Measurements from ENCODE around the gene MTERF1.
"Not testable (repeated sequence)": the region's sequence is repeated elsewhere in the genome, so short reads cannot be mapped to it uniquely, and the experiment has no call there.

Gene MTERF1

DNA sequence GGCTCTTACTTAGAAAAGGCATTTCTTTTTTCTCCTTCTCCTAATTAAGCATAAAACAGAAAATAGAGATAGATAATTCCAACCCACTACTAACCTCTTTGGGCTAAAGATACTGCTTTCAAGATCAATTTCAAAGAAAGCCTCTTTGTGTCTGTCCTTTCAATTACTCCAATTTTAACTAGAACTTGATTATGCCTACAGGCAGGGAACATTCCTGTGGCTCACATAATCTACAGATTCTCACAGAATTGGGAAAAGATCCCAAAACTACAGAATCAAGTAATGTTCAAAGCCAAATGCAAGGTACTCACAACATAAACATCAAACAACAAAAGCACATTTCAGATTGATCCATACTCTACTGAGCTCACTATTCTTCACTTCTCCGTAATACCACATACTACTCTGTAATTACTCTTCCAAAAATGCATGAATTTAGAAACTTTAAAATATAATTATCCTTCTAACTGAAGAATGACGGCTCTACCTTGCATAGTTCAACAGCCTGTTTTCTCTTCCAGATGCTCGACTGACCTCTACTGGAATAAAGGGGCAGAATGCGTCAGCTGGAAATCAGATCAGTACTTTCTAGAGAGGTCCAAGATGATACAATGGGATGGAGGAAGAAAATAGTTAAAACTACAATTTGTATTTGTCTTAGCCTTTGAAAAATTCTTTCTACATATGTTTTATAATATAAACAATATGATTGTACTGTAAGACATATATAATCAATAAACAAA is 3.9 kb downstream of the MTERF1 start:
- TF ChIP-seq, protein P1, sequence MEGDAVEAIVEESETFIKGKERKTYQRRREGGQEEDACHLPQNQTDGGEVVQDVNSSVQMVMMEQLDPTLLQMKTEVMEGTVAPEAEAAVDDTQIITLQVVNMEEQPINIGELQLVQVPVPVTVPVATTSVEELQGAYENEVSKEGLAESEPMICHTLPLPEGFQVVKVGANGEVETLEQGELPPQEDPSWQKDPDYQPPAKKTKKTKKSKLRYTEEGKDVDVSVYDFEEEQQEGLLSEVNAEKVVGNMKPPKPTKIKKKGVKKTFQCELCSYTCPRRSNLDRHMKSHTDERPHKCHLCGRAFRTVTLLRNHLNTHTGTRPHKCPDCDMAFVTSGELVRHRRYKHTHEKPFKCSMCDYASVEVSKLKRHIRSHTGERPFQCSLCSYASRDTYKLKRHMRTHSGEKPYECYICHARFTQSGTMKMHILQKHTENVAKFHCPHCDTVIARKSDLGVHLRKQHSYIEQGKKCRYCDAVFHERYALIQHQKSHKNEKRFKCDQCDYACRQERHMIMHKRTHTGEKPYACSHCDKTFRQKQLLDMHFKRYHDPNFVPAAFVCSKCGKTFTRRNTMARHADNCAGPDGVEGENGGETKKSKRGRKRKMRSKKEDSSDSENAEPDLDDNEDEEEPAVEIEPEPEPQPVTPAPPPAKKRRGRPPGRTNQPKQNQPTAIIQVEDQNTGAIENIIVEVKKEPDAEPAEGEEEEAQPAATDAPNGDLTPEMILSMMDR (IDR thresholded peaks at IDR 0.05; ENCODE audit: low read depth, low read length), result peak; percentile 65
- no peak for DNase-seq (ENCODE audit: extremely low read depth, low read depth)

DNA sequence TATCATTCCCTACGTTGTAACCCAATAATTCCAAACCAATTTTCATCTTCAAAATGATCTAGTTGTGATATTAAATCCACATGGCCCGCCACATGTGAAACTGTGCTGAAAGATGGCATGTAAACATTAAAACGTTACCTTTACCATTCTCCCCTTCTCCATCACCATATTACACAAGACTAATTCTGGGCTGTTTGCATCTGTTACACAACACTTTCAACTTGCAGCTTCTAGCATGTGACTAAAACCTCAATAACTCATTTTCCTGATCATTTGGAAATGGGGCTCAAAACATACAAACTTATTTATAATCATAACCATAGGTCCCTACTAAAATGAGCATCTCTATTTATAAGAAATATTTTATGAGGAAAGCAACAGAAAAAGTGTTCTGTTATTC is 4.7 kb downstream of the MTERF1 start:
- TF ChIP-seq, protein P1 (IDR thresholded peaks at IDR 0.05; ENCODE audit: low read depth, low read length), result no peak
- DNase-seq (ENCODE audit: extremely low read depth, low read depth), result no peak

DNA sequence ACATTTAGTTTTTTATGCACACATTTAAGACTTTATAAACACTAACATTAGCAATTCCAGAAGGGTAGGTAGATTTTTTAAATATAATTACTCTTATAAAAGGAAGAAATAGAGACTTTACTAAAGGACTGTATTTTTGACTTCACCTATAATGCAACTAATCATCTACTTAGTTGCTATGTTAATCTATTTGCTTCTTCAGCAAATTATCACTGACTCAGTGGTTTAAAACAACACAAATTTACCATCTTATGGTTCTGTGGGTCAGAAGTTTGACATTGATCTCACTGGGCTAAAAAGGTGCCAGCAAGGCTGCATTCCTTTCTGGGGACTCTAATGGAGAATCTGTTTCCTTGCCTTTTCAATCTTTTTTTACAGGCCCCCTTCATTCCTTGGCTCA is 7.6 kb downstream of the MTERF1 start:
- no peak for DNase-seq (ENCODE audit: extremely low read depth, low read depth)
- TF ChIP-seq, protein P1 (IDR thresholded peaks at IDR 0.05; ENCODE audit: low read depth, low read length), result no peak

DNA sequence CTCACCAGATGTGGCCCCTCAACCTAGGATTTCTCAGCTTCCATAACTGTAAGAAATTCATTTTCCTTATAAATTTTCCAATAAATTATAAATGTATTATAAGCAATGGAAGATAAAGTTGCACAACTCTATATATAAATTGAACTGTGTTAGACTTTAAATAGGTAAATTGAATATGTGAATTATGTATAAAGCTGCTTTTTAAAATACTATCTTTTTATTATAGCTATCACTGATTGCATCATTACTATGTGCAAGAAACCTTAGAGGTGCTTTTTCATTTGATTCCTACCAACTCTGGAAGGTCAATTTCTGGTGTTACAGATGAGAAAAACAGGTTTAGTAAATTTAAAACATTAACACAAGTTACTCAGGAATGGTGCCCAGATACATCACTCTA is 8.4 kb downstream of the MTERF1 start:
- TF ChIP-seq, protein P1 (IDR thresholded peaks at IDR 0.05; ENCODE audit: low read depth, low read length), result no peak
- no peak for DNase-seq (ENCODE audit: extremely low read depth, low read depth)

DNA sequence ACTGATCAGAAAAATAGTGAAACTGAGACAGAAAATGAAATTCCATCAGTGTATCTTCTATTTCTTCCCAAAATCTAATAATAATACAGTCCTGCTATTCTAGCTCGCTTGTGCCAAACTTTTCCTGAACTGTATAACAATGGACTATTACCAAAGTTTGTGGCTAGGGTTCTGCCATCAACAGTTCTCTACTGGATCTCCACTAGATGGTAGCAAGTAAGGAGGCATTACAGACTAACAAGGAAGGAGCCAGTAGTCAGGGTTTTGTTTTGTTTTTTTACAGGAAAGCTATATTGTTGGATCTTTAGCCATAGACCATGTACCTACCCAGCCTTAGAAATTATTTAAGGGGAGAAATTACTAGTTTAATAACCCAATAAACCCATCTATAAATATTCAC is 10.8 kb downstream of the MTERF1 start:
- DNase-seq (ENCODE audit: extremely low read depth, low read depth), result no peak
- TF ChIP-seq, protein P1 (IDR thresholded peaks at IDR 0.05; ENCODE audit: low read depth, low read length), result no peak

DNA sequence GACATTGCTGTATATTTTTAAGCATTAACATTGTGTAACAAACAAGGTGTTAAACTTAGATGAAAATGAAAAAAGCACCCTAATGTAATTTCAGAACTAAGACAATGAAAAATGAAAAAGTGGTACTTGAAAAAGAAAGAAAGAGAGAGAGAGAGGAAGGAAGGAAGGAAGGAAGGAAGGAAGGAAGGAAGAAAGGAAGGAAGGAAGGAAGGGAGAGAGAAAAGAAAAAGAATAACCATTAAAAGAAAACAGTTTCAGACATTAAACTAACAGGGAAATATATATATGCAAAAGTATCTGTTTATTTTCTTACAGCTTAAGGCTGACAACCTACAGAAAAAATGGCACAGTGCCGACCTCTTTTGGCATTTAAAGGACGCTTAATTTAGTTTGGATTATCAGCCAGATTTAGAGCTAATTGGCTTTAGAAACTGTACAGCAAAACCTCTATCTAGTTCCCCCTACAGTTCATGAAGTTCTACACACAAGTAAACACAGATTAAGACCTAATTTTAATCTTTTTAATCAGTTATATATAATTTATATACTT is 13.8 kb downstream of the MTERF1 start:
- TF ChIP-seq, protein P1 (IDR thresholded peaks at IDR 0.05; ENCODE audit: low read depth, low read length), result no peak
- no peak for DNase-seq (ENCODE audit: extremely low read depth, low read depth)

DNA sequence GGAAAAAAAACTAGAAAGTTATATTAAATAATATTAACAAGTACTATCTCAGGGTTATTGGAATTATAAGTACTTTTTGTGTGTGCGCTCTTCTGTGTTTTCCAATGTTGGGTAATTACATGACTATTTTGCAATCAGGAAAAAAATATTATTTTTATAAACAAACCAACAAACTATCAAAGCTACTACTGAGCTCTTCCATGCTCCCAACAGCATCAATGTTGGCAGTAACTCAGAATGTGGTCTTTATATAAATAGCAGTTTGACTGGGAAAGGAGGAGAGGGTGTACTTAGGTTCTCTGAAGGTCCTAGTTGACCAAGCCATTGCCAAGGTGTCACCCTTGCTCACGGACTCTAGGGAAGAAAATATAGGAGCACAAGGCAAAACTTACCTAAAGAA is 15.0 kb downstream of the MTERF1 start:
- TF ChIP-seq, protein P1 (IDR thresholded peaks at IDR 0.05; ENCODE audit: low read depth, low read length), result no peak
- no peak for DNase-seq (ENCODE audit: extremely low read depth, low read depth)

DNA sequence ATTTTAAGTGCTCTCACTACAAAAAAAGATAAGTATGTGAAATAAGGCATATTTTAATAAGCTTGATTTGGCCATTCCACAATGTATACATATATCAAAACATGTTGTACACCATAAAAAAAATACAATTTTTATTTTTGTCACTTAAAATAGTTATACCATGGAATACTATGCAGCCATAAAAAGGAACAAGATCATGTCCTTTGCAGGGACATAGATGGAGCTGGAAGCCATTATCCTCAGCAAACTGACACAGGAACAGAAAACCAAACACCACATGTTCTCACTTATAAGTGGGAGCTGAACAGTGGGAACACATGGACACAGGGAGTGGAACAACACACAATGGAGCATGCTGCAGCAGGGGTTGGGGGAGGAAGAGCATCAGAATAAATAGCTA is 15.9 kb downstream of the MTERF1 start:
- DNase-seq (ENCODE audit: extremely low read depth, low read depth), result not testable (repeated sequence)
